ENCODE data around the gene C11orf71. TPM values are rescaled to one million over a fixed set of nuclear protein-coding genes. Genes with fewer than 3 reads are reported as not detected.

C11orf71 gene
- total RNA-seq, 3 donors from 2014 or later, result 6.5 to 8.9 (median 8.2) TPM

GRCh38 chr11:114354076-114354475, 46.2 kb downstream of the C11orf71 start:
- H3K36me3 Mint-ChIP-seq (ENCODE audit: insufficient read depth), result no peaks in the 10 kb centered on the region
- H3K4me3 Mint-ChIP-seq, result no peak overlapping the region
- ATAC-seq, result no peak
- DNase-seq, result no peak
- H3K27me3 Mint-ChIP-seq (ENCODE audit: low read depth), result no peaks in the 10 kb centered on the region
- H3K4me1 Mint-ChIP-seq (ENCODE audit: low read depth), result no peaks in the 10 kb centered on the region
- no peaks in the 10 kb centered on the region for H3K9me3 Mint-ChIP-seq

GRCh38 chr11:114353443-114353842, 46.9 kb downstream of the C11orf71 start:
- no peaks in the 10 kb centered on the region for H3K4me1 Mint-ChIP-seq (ENCODE audit: low read depth)
- H3K9me3 Mint-ChIP-seq, result no peaks in the 10 kb centered on the region
- no peak overlapping the region for H3K4me3 Mint-ChIP-seq
- ATAC-seq (no peak), DNase-seq (no peak)
- no peaks in the 10 kb centered on the region for H3K27me3 Mint-ChIP-seq (ENCODE audit: low read depth)
- H3K36me3 Mint-ChIP-seq (ENCODE audit: insufficient read depth), result no peaks in the 10 kb centered on the region

- no peak for ATAC-seq
- Mint-ChIP-seq H3K36me3 (ENCODE audit: insufficient read depth) (no peaks in the 10 kb centered on the region), H3K4me3 (no peak overlapping the region)
These were observed 50.3 kb downstream of the C11orf71 start for GRCh38 chr11:114350022-114350421.

More at GRCh38 chr11:114350022-114350421, 50.3 kb downstream of the C11orf71 start:
- Mint-ChIP-seq H3K27me3 (ENCODE audit: low read depth) (no peaks in the 10 kb centered on the region), H3K4me1 (ENCODE audit: low read depth) (peaks cover 4% of the 10 kb centered on the region), H3K9me3 (no peaks in the 10 kb centered on the region)
- DNase-seq, result no peak

Other genes with a start within 250 kb of the C11orf71 start
- under 1 TPM in 2 of 3 donors, not detected in 1; 0.23 to 0.61 TPM for gene NNMT, start 104.1 kb downstream of the C11orf71 start, total RNA-seq
- gene RBM7, start 155 bp upstream of the C11orf71 start, total RNA-seq, result 10 to 100 TPM; 27.5 to 33.0 (median 29.6) TPM
- gene REXO2, start 39.0 kb upstream of the C11orf71 start, total RNA-seq, result 10 to 100 TPM; 62.5 to 68.4 (median 66.5) TPM
- gene NXPE1, start 159.4 kb upstream of the C11orf71 start, total RNA-seq, result not detected
- not detected for gene NXPE4, start 195.3 kb upstream of the C11orf71 start, total RNA-seq

Measured in activated T-cell treated with anti-CD3 and anti-CD28 coated beads, Interleukin-2, amount 50 U/mL, for 4 hours (primary cell).